HEK293 (cell line): ENCODE measurements around the gene MACC1.

ENCODE experiments used
- ATF2 ChIP-seq: fragments of 450-650 bp; formaldehyde crosslinking; IDR thresholded peaks from 2 replicates; pipeline ENCODE4 v1.5.1; 2016; ENCODE audit warnings: missing biosample characterization, missing genetic modification characterization, low read depth
- BCL6B ChIP-seq: fragments of 450-650 bp; formaldehyde crosslinking; IDR thresholded peaks from 2 replicates; pipeline ENCODE4 v1.5.1; 2017; ENCODE audit warnings: missing biosample characterization, missing genetic modification characterization
- CTCF ChIP-seq: fragments of 450-650 bp; formaldehyde crosslinking; IDR thresholded peaks from 2 replicates; pipeline ENCODE4 v1.5.1; 2016; ENCODE audit warnings: missing biosample characterization, missing genetic modification characterization
- FEZF1 ChIP-seq: fragments of 450-650 bp; formaldehyde crosslinking; IDR thresholded peaks from 2 replicates; pipeline ENCODE4 v1.5.1; 2016; ENCODE audit warnings: missing biosample characterization, missing genetic modification characterization
- HOXD13 ChIP-seq: sonication (generic); formaldehyde crosslinking; IDR thresholded peaks from 2 replicates; pipeline ENCODE4 v1.8.0; 2022; ENCODE audit warnings: missing genetic modification reagents, borderline replicate concordance
- KLF1 ChIP-seq: fragments of 450-650 bp; formaldehyde crosslinking; IDR thresholded peaks from 2 replicates; pipeline ENCODE4 v1.5.1; 2016; ENCODE audit warnings: missing biosample characterization, missing genetic modification characterization
- SCRT2 ChIP-seq: fragments of 450-650 bp; formaldehyde crosslinking; IDR thresholded peaks from 2 replicates; pipeline ENCODE4 v1.5.1; 2016; ENCODE audit warnings: missing biosample characterization, missing genetic modification characterization
- SETDB1 ChIP-seq: IDR thresholded peaks from one replicate; pipeline ENCODE4 v1.6.1; 2017; ENCODE audit warnings: mild to moderate bottlenecking, low read length, moderate library complexity, mixed read lengths; ENCODE audit not compliant: insufficient read length
- SP2 ChIP-seq: fragments of 450-650 bp; formaldehyde crosslinking; IDR thresholded peaks from 2 replicates; pipeline ENCODE4 v1.5.1; 2016; ENCODE audit warnings: missing biosample characterization, missing genetic modification characterization
- TSHZ1 ChIP-seq: fragments of 450-650 bp; formaldehyde crosslinking; IDR thresholded peaks from 2 replicates; pipeline ENCODE4 v1.5.1; 2016; ENCODE audit warnings: missing biosample characterization, missing genetic modification characterization, borderline replicate concordance
- ZBTB21 ChIP-seq: fragments of 450-650 bp; formaldehyde crosslinking; IDR thresholded peaks from 2 replicates; pipeline ENCODE4 v1.5.1; 2017; ENCODE audit warnings: missing biosample characterization, missing genetic modification characterization
- ZEB2 ChIP-seq: fragments of 450-650 bp; formaldehyde crosslinking; IDR thresholded peaks from 2 replicates; pipeline ENCODE4 v1.5.1; 2016; ENCODE audit warnings: missing biosample characterization, missing genetic modification characterization
- ZNF121 ChIP-seq: fragments of 450-650 bp; formaldehyde crosslinking; IDR thresholded peaks from 2 replicates; pipeline ENCODE4 v1.5.1; 2016; ENCODE audit warnings: missing biosample characterization, missing genetic modification characterization
- ZNF132 ChIP-seq: fragments of 450-650 bp; formaldehyde crosslinking; IDR thresholded peaks from 2 replicates; pipeline ENCODE4 v1.5.1; 2017; ENCODE audit warnings: missing biosample characterization, missing genetic modification characterization, borderline replicate concordance
- ZNF175 ChIP-seq: fragments of 450-650 bp; formaldehyde crosslinking; IDR thresholded peaks from 2 replicates; pipeline ENCODE4 v1.5.1; 2016; ENCODE audit warnings: missing biosample characterization, missing genetic modification characterization
- ZNF274 ChIP-seq, 2 experiments: fragments of 200-500 bp in 1 of 2; fragments of 450-650 bp in 1 of 2; sonication (Bioruptor generic) in 1 of 2; formaldehyde crosslinking in 1 of 2; IDR thresholded peaks; 2 replicates each; pipeline versions ENCODE4 v1.5.1 to v1.6.1; 2014 to 2016; ENCODE audit warnings: borderline replicate concordance in 1 of 2, inconsistent platforms in 1 of 2, low read length in 1 of 2, missing biosample characterization in 1 of 2, missing genetic modification characterization in 1 of 2
- ZNF350 ChIP-seq: fragments of 450-650 bp; formaldehyde crosslinking; IDR thresholded peaks from 2 replicates; pipeline ENCODE4 v1.5.0; 2017; ENCODE audit warnings: missing biosample characterization, mild to moderate bottlenecking, missing genetic modification characterization
- ZNF391 ChIP-seq: fragments of 450-650 bp; formaldehyde crosslinking; IDR thresholded peaks from 2 replicates; pipeline ENCODE4 v1.5.1; 2016; ENCODE audit warnings: low read depth, missing biosample characterization, missing genetic modification characterization, borderline replicate concordance
- ZNF488 ChIP-seq: fragments of 450-650 bp; formaldehyde crosslinking; IDR thresholded peaks from 2 replicates; pipeline ENCODE4 v1.5.1; 2016; ENCODE audit warnings: missing biosample characterization, missing genetic modification characterization
- ZNF521 ChIP-seq: fragments of 450-650 bp; formaldehyde crosslinking; IDR thresholded peaks from 2 replicates; pipeline ENCODE4 v1.5.1; 2017; ENCODE audit warnings: missing biosample characterization, mild to moderate bottlenecking, missing genetic modification characterization
- ZNF529 ChIP-seq: fragments of 450-650 bp; formaldehyde crosslinking; IDR thresholded peaks from 2 replicates; pipeline ENCODE4 v1.5.1; 2017; ENCODE audit warnings: missing genetic modification characterization, missing biosample characterization; ENCODE audit not compliant: insufficient replicate concordance
- ZNF561 ChIP-seq: fragments of 450-650 bp; IDR thresholded peaks from 2 replicates; pipeline ENCODE4 v1.5.1; 2018; ENCODE audit warnings: missing biosample characterization, missing genetic modification characterization, borderline replicate concordance
- ZNF585B ChIP-seq: fragments of 450-650 bp; formaldehyde crosslinking; IDR thresholded peaks from 2 replicates; pipeline ENCODE4 v1.5.1; 2016; ENCODE audit warnings: missing biosample characterization, missing genetic modification characterization
- ZNF596 ChIP-seq: fragments of 450-650 bp; IDR thresholded peaks from 2 replicates; pipeline ENCODE4 v1.5.0; 2018; ENCODE audit warnings: missing biosample characterization, mild to moderate bottlenecking, missing genetic modification characterization, moderate library complexity
- ZNF626 ChIP-seq: fragments of 450-650 bp; sonication (Bioruptor Pico); formaldehyde crosslinking; IDR thresholded peaks from 2 replicates; pipeline ENCODE4 v1.5.1; 2018; ENCODE audit warnings: missing biosample characterization, missing genetic modification characterization, inconsistent platforms
- ZNF629 ChIP-seq: fragments of 450-650 bp; formaldehyde crosslinking; IDR thresholded peaks from 2 replicates; pipeline ENCODE4 v1.5.1; 2017; ENCODE audit warnings: missing biosample characterization, missing genetic modification characterization
- ZNF645 ChIP-seq: fragments of 450-650 bp; formaldehyde crosslinking; IDR thresholded peaks from 2 replicates; pipeline ENCODE4; 2016; ENCODE audit warnings: missing biosample characterization, missing genetic modification characterization
- ZNF654 ChIP-seq: fragments of 450-650 bp; formaldehyde crosslinking; IDR thresholded peaks from 2 replicates; pipeline ENCODE4 v1.5.1; 2016; ENCODE audit warnings: low read depth, missing biosample characterization, missing genetic modification characterization
- ZNF776 ChIP-seq: fragments of 450-650 bp; formaldehyde crosslinking; IDR thresholded peaks from 2 replicates; pipeline ENCODE4 v1.5.0; 2017; ENCODE audit warnings: missing biosample characterization, missing genetic modification characterization, borderline replicate concordance
- ZSCAN23 ChIP-seq: fragments of 450-650 bp; formaldehyde crosslinking; IDR thresholded peaks from 2 replicates; pipeline ENCODE4 v1.5.1; 2016; ENCODE audit warnings: missing biosample characterization, missing genetic modification characterization

The MACC1 gene

GRCh38 chr7:20241194-20241910 lies 24.2 kb upstream of the MACC1 start (continued):
- TF ChIP-seq TSHZ1 (tag by site-specific recombination) (no peak), ZNF350 (tag by site-specific recombination) (no peak), ZBTB21 (tag by site-specific recombination) (peak; percentile 37; the same call in 1 of the 2 replicates), ZNF274 (IDR thresholded peaks at IDR 0.05; ENCODE audit: low read length) (no peak), ZNF274 (tag by site-specific recombination; IDR thresholded peaks at IDR 0.05; ENCODE audit: borderline replicate concordance) (no peak), ATF2 (no peak), SP2 (tag by site-specific recombination) (no peak), ZNF654 (tag by site-specific recombination) (no peak), ZNF529 (tag by site-specific recombination) (no peak), CTCF (no peak), ZSCAN23 (tag by site-specific recombination) (no peak), ZNF175 (tag by site-specific recombination) (no peak), ZNF561 (tag by site-specific recombination) (no peak), ZNF645 (tag by site-specific recombination) (no peak), FEZF1 (tag by site-specific recombination) (peak; percentile 66), ZNF132 (tag by site-specific recombination) (no peak), ZEB2 (tag by site-specific recombination) (peak; percentile 49; the same call in 1 of the 2 replicates), ZNF521 (tag by site-specific recombination) (no peak), ZNF488 (tag by site-specific recombination) (no peak), ZNF626 (tag by site-specific recombination) (no peak), KLF1 (tag by site-specific recombination) (no peak), HOXD13 (CRISPR knock-in tag) (peak; percentile 87), SETDB1 (no peak), ZNF596 (tag by site-specific recombination) (no peak), ZNF121 (no peak), ZNF776 (tag by site-specific recombination) (no peak), ZNF391 (tag by site-specific recombination) (no peak), SCRT2 (tag by site-specific recombination) (no peak), ZNF629 (tag by site-specific recombination) (peak; percentile 45; the same call in 1 of the 2 replicates), ZNF585B (tag by site-specific recombination) (no peak), BCL6B (tag by site-specific recombination) (peak; percentile 49; the same call in 1 of the 2 replicates)
